ENCODE data around the gene TSPAN9. TPM values are rescaled to one million over a fixed set of nuclear protein-coding genes. Genes with fewer than 3 reads are reported as not detected.
A peak's percentile ranks its signal among the peaks of the same experiment; 100 is the strongest.

The TSPAN9 gene
- total RNA-seq, 1 donor, result 13.0 TPM

DNA sequence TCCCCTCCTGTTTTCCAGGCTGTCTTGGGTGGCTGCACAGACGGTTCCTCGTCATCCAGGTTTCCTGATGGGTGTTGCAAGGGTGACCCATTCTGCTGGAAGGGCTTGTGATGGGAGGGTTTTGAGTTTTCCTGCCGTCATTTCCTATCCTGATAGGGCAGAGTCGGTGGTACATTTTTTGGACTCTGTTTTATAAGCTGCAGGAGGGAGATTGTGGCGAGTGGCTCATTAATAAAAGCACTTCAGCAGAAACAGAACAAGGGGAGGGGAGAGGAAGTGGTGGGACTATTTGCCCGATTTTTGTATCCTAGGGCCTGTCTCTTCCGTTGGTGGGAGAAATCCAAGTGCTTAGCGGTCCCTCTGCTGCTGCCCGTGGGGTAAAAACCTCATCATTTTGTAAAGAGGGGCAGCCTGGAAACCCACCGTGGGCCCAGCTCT lies 40.0 kb downstream of the TSPAN9 start:
- Histone ChIP-seq H3K4me3 (ENCODE audit: insufficient read depth, low read length) (no peak overlapping the region), H3K79me2 (ENCODE audit: insufficient read depth, low read length) (no peaks in the 10 kb centered on the region), H3K4me2 (ENCODE audit: insufficient read depth, low read length) (peak overlapping the region; percentile 54), H3K4me1 (ENCODE audit: insufficient read depth, low read length) (peaks cover 26% of the 10 kb centered on the region), H4K20me1 (ENCODE audit: insufficient read depth, low read length) (peaks cover 17% of the 10 kb centered on the region), H3K27me3 (ENCODE audit: insufficient read depth, low read length) (peaks cover 4% of the 10 kb centered on the region), H2AFZ (ENCODE audit: low read length) (no peak overlapping the region), H3K27ac (ENCODE audit: low read depth, low read length) (peak overlapping the region; percentile 85), H3K9me3 (ENCODE audit: low read depth, low read length) (no peaks in the 10 kb centered on the region), H3K36me3 (ENCODE audit: insufficient read depth, low read length) (no peaks in the 10 kb centered on the region)
- TF ChIP-seq, protein P1, sequence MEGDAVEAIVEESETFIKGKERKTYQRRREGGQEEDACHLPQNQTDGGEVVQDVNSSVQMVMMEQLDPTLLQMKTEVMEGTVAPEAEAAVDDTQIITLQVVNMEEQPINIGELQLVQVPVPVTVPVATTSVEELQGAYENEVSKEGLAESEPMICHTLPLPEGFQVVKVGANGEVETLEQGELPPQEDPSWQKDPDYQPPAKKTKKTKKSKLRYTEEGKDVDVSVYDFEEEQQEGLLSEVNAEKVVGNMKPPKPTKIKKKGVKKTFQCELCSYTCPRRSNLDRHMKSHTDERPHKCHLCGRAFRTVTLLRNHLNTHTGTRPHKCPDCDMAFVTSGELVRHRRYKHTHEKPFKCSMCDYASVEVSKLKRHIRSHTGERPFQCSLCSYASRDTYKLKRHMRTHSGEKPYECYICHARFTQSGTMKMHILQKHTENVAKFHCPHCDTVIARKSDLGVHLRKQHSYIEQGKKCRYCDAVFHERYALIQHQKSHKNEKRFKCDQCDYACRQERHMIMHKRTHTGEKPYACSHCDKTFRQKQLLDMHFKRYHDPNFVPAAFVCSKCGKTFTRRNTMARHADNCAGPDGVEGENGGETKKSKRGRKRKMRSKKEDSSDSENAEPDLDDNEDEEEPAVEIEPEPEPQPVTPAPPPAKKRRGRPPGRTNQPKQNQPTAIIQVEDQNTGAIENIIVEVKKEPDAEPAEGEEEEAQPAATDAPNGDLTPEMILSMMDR (IDR thresholded peaks at IDR 0.05; ENCODE audit: extremely low read depth, low read depth, low read length), result no peak
- DNase-seq (ENCODE audit: insufficient read length, low spot score, missing footprints), result peak; percentile 73

DNA sequence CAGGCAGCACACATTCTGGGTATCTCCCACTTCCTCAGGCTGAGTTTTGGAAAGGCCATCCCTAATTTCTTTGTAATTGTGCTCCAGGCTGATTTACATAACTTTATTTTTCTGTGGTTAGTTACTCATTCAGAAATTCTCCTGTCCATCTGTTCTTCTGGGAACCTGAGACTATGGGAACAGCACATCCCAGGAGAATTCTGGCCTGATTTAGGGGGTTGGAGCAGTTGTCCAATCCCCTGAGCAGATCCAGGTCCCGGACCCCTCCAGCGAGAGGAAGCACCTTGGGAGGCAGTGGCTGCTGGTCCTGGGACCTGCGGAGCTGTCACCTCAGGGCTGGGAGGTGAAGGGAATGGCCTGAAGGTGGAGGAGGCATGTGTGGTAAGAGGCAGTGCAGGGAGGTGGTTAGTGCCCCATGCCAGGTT lies 40.4 kb downstream of the TSPAN9 start:
- Histone ChIP-seq H3K79me2 (ENCODE audit: insufficient read depth, low read length) (no peaks in the 10 kb centered on the region), H3K27ac (ENCODE audit: low read depth, low read length) (peak overlapping the region; percentile 85), H4K20me1 (ENCODE audit: insufficient read depth, low read length) (peaks cover 17% of the 10 kb centered on the region), H3K4me3 (ENCODE audit: insufficient read depth, low read length) (peak overlapping the region; percentile 17), H3K36me3 (ENCODE audit: insufficient read depth, low read length) (no peaks in the 10 kb centered on the region), H2AFZ (ENCODE audit: low read length) (no peak overlapping the region), H3K4me1 (ENCODE audit: insufficient read depth, low read length) (peaks cover 30% of the 10 kb centered on the region), H3K27me3 (ENCODE audit: insufficient read depth, low read length) (peaks cover 4% of the 10 kb centered on the region), H3K9me3 (ENCODE audit: low read depth, low read length) (no peaks in the 10 kb centered on the region), H3K4me2 (ENCODE audit: insufficient read depth, low read length) (peak overlapping the region; percentile 54)
- TF ChIP-seq, protein P1 (IDR thresholded peaks at IDR 0.05; ENCODE audit: extremely low read depth, low read depth, low read length), result no peak
- peak; percentile 90 for DNase-seq (ENCODE audit: insufficient read length, low spot score, missing footprints)

DNA sequence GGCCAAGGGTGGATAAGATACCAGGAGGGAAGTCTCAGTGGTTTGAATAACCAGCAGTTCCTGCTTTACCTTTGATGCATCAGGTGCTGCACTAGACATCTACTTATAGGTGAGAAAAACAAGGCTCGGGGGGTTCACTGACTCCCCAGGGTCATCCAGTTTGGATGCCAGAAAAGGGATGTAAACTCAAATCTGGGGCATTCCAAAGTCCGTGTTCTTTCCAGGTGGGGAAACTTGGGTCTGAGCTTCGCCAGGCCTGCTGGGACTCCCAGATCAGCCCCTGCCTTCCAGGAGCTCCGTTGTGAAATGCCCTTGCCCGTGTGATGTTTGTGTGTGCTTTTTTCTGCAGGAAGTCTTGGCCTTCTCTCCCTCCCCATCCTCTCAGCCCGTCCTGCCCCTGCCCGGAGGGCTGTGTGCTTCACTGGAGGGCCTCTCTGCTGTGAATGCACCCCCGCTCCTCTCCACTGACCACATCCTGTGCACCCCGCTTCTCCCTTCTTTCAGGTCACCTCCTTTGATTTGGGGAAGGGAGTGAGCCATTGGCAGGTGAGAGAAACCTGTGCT lies 42.1 kb downstream of the TSPAN9 start:
- H3K4me2 ChIP-seq (ENCODE audit: insufficient read depth, low read length), result no peak overlapping the region
- no peaks in the 10 kb centered on the region for H3K9me3 ChIP-seq (ENCODE audit: low read depth, low read length)
- H3K27ac ChIP-seq (ENCODE audit: low read depth, low read length), result no peak overlapping the region
- peaks cover 24% of the 10 kb centered on the region for H4K20me1 ChIP-seq (ENCODE audit: insufficient read depth, low read length)
- H3K36me3 ChIP-seq (ENCODE audit: insufficient read depth, low read length), result no peaks in the 10 kb centered on the region
- H3K27me3 ChIP-seq (ENCODE audit: insufficient read depth, low read length), result peaks cover 4% of the 10 kb centered on the region
- no peak overlapping the region for H2AFZ ChIP-seq (ENCODE audit: low read length)
- no peaks in the 10 kb centered on the region for H3K79me2 ChIP-seq (ENCODE audit: insufficient read depth, low read length)
- H3K4me1 ChIP-seq (ENCODE audit: insufficient read depth, low read length), result peaks cover 45% of the 10 kb centered on the region
- DNase-seq (ENCODE audit: insufficient read length, low spot score, missing footprints), result peak; percentile 68
- H3K4me3 ChIP-seq (ENCODE audit: insufficient read depth, low read length), result no peak overlapping the region
- TF ChIP-seq, protein P1 (IDR thresholded peaks at IDR 0.05; ENCODE audit: extremely low read depth, low read depth, low read length), result no peak

DNA sequence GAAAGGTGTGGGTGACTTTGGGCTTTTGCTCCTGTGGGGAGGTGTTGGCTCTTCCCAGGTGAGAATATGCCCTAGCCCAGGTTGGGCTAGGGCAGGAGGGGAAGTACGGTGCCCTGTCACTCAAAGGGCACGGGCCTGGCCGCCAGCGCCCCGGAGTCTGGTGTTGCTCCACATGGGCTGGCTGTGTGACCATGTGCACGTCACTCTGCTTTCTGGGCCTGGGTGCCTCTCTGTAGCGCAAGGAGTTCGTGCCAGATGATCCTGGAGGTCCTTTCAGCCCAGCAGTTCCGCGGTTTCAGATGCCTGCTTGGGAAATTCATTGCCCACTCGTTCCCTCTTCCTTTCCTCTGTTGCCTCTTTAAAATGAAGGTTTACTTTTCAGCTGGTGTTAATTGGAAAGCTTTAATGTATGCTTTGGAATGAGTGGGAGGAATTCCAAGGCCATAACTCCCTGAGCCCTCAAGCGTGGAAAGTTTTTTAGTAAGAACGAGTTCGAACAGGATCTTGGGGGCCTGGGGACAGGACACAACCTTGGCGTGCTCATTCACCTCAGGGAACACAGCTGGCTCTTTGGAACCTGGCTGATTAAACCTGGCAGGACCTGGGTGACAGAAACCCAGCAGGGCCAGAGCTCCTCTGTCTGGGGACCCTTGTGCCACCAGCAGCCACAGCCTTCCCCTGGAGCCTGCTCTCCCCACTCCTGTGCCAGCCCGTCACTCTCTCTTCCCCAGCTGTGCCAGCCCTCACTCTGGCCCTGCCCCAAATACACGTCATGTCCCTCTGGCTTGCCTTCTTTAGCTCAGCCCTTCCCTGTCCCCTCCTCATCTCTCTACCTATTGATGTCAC lies 42.8 kb downstream of the TSPAN9 start:
- Histone ChIP-seq H4K20me1 (ENCODE audit: insufficient read depth, low read length) (peaks cover 24% of the 10 kb centered on the region), H3K4me1 (ENCODE audit: insufficient read depth, low read length) (peaks cover 45% of the 10 kb centered on the region), H3K36me3 (ENCODE audit: insufficient read depth, low read length) (no peaks in the 10 kb centered on the region), H3K4me3 (ENCODE audit: insufficient read depth, low read length) (no peak overlapping the region), H3K4me2 (ENCODE audit: insufficient read depth, low read length) (no peak overlapping the region), H3K27ac (ENCODE audit: low read depth, low read length) (no peak overlapping the region), H2AFZ (ENCODE audit: low read length) (no peak overlapping the region), H3K27me3 (ENCODE audit: insufficient read depth, low read length) (peaks cover 4% of the 10 kb centered on the region), H3K79me2 (ENCODE audit: insufficient read depth, low read length) (no peaks in the 10 kb centered on the region), H3K9me3 (ENCODE audit: low read depth, low read length) (no peaks in the 10 kb centered on the region)
- peak; percentile 80 for DNase-seq (ENCODE audit: insufficient read length, low spot score, missing footprints)
- TF ChIP-seq, protein P1 (IDR thresholded peaks at IDR 0.05; ENCODE audit: extremely low read depth, low read depth, low read length), result no peak

Data from osteoblast (primary cell).